T47D (cell line): ENCODE measurements around the gene SSNA1.

Experiments used
- DNase-seq, 2 experiments: peaks; one replicate each; pipeline versions ENCODE4 v3.0.0 to v3.0.0-alpha.2; 2011 to 2012; ENCODE audit warnings: low read depth in 1 of 2, low spot score in 1 of 2
- JUND ChIP-seq: IDR thresholded peaks from 2 replicates; pipeline ENCODE4 v1.6.1; 2012; ENCODE audit warnings: low read depth
- in situ Hi-C: cut with HindIII; loops from 2 replicates; pipeline ENCODE4 v1.10.0; 2016; ENCODE audit warnings: low sequenced_read_pairs, low pct_unique_long_range_greater_than_20kb

Gene SSNA1

GRCh38 chr9:137166380-137167229 is 21.9 kb upstream of the SSNA1 start:
- peak in 1 of 2 experiments; percentile 26 for DNase-seq
- TF ChIP-seq JUND = no peak
- in situ Hi-C loops = no loop called here

GRCh38 chr9:137167277-137167746 is 21.2 kb upstream of the SSNA1 start:
- DNase-seq = peak; percentile 50 to 74
- in situ Hi-C loops = no loop called here
- no peak for TF ChIP-seq JUND

DNA sequence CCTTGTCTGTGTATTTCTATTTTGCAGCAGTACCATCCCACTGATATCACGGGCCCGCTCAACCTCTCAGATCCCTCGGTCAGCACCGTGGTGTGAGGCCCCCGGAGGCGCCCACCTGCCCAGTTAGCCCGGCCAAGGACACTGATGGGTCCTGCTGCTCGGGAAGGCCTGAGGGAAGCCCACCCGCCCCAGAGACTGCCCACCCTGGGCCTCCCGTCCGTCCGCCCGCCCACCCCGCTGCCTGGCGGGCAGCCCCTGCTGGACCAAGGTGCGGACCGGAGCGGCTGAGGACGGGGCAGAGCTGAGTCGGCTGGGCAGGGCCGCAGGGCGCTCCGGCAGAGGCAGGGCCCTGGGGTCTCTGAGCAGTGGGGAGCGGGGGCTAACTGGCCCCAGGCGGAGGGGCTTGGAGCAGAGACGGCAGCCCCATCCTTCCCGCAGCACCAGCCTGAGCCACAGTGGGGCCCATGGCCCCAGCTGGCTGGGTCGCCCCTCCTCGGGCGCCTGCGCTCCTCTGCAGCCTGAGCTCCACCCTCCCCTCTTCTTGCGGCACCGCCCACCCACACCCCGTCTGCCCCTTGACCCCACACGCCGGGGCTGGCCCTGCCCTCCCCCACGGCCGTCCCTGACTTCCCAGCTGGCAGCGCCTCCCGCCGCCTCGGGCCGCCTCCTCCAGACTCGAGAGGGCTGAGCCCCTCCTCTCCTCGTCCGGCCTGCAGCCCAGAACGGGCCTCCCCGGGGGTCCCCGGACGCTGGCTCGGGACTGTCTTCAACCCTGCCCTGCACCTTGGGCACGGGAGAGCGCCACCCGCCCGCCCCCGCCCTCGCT is 20.5 kb upstream of the SSNA1 start:
- in situ Hi-C loops = no loop called here
- peak; percentile 85 to 91 for DNase-seq
- no peak for TF ChIP-seq JUND

- DNase-seq = peak; percentile 81 to 88
- in situ Hi-C loops = no loop called here
- no peak for TF ChIP-seq JUND
Observed at GRCh38 chr9:137168573-137168903, 19.9 kb upstream of the SSNA1 start.

DNA sequence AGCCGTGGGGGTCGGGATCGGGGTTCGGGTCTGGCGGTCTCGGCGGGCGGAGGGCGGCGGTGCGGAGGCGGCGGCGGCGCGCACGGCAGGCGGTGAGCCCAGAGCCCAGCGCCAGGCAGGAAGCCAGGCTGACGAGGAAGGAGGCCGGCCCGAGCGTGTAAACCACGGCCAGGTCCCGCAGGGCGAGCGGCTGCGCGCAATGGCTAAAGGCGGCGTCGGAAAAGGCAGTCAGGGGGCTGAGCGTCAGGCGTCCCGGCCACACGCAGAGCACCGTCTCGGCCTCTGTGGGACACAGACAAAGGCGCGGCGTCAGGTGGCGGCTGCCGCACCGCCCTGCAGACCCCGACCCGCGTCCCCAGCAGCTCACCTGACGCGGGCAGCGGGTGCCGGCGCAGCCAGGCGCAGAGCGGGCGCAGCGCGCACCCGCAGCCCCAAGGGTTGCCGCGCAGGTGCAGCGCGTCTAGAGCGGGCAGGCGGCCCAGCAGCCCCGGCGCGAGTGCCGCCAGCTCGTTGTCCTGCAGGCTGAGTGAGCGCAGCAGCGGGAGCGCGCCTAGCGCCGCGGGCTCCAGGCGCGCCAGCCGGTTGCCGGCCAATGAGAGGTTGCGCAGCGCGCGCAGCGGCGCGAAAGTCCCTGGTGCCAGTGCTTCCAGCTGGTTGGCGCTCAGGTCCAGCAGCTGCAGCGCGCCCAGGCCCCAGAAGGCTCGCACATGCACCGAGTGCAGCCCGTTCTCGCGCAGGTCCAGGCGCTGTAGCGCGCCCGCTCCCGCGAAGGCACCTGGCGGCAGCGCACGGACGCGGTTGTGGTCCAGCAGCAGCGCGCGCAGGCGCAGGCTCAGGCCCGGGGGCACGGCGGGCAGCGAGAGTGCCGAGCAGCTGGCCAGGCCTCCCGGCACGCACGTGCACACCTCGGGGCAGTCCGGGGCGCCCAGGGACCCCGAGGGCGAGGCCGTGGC is 19.3 kb upstream of the SSNA1 start:
- peak; percentile 96 to 99 for DNase-seq
- TF ChIP-seq JUND = no peak
- in situ Hi-C loops = no loop called here

DNA sequence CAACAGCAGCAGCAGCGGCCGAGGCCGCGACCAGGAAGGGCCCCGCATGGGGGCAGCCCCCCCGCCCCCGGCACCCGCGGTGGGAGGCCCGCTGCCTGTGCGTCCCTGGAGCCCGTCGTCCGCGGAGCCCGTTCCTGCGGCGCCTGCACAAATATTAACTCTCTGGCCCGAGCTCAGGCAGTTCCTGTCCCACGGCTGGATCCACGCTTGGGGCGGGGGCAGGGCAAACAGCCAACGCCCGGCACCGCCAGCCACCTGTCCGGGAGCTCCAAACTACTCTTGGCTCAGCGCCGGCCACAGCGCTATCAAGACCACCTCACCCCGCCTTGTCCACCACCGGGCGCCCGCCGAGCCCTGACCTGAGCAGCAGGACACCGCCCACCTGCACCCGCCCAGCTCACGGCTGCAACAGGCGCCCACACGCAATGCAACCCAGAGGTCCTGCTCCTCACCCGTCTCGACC is 18.5 kb upstream of the SSNA1 start, which contains the start of gene LRRC26:
Gene LRRC26, minus strand, starts transcription at position 156 of the 463 bp plus-strand sequence. Its CDS starts 108 bp downstream, at position 48.
- in situ Hi-C loops = no loop called here
- DNase-seq = peak; percentile 78 to 86
- TF ChIP-seq JUND = no peak

DNA sequence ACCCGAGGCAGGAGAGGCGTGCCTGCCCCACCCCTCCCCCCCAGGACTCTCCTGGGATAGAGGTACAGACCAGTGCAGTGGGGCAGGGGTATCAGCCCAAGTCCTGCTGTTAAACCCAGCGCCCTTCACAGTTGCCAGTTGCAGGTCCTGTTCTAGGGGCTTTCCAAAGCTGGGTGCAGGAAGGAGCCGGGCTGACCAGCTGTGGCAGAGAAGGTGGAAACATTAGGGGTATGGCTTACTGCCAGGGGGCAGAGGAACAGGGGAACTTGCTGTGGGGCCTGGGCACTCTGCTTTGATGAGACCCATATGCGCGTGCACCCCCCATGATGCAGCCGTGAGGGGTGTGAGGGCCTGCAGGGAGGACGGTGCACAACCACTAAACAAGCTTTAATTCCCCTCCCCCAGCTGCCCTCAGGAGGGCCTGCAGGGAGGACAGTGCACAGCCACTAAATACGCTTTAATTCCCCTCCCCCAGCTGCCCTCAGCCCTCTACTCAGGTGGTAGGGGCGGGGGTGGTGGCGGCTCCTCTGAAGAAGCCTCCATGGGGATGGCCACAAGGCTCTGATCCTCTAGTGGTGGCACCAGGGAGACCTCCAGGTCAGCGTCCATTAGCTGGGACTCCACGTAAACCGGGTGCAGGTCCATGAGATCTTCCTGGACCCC is 17.9 kb upstream of the SSNA1 start:
- no peak for DNase-seq
- no peak for TF ChIP-seq JUND
- in situ Hi-C loops = no loop called here

DNA sequence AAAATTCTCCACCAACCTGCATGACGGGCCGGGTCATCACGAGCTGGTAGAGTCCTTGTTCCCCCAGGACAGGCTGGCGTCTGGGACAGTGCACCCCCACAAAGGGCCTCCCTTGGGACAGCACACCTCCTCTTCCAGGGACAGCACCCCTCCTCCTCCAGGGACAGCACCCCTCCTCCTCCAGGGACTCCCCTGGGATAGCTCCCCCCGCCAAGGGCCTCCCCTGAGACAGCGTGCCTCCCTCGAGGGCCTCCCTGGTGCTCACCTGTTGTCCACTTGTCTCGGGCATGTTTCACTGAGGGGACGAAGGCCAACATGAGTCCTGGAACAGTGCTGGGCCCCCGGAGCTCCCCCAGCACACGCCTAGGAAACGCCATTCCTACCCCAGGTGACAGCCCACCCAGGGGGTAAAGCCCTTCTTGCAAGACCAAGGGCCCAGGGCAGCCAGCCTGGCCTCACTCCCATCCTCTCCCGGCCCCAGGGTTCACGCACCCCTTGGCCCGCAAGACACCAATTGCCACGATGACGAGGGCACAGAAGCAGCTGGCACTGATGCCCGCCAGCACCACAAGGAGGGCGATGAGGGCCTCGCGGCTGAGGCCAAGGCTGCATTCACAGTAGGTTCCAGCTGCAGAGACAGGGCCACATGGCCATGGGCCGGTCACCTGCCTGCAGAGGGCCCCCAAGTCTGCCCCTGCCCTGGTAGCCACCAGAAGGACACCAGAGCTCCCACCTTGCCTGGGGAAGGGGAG is 17.2 kb upstream of the SSNA1 start:
- no peak for TF ChIP-seq JUND
- DNase-seq = no peak
- in situ Hi-C loops = no loop called here

GRCh38 chr9:137172901-137173795 is 15.3 kb upstream of the SSNA1 start:
- no peak for TF ChIP-seq JUND
- in situ Hi-C loops = no loop called here
- DNase-seq = peak; percentile 96 to 99
